HEK293 (cell line): Measurements from ENCODE around the gene ADORA2A.

ENCODE experiments used
- CTCF ChIA-PET: fragments of 350-600 bp; formaldehyde crosslinking; extraction: SDS; loops from one replicate; lab custom pipeline; 2021; ENCODE audit warnings: antibody characterized with exemption; lab: Yijun Ruan, JAX
- POLR2A ChIA-PET: fragments of 300-600 bp; formaldehyde crosslinking; extraction: SDS; loops from one replicate; lab custom pipeline; 2020; ENCODE audit warnings: antibody characterized with exemption, inconsistent platforms; lab: Yijun Ruan, JAX
- H3K27ac ChIP-seq: fragments of 200-500 bp; sonication (Bioruptor generic); 2 replicates; pipeline ENCODE4 v1.5.1; 2014; ENCODE audit warnings: low read depth, low read length, control low read depth, inconsistent platforms; ENCODE audit errors: extremely low read depth
- H3K36me3 ChIP-seq, 2 experiments: fragments of 200-500 bp in 1 of 2; sonication (Bioruptor generic) in 1 of 2; 1 replicate in 1 of 2; 2 replicates in 1 of 2; pipeline ENCODE4 v1.5.1; 2014 to 2017; ENCODE audit warnings: inconsistent platforms in 2 of 2, low read length in 2 of 2; ENCODE audit not compliant: control insufficient read depth in 2 of 2, insufficient read depth in 1 of 2
- H3K4me1 ChIP-seq: fragments of 200-500 bp; sonication (Bioruptor generic); 2 replicates; pipeline ENCODE4 v1.5.1; 2014; ENCODE audit warnings: mild to moderate bottlenecking, low read length, inconsistent platforms; ENCODE audit not compliant: control insufficient read depth, insufficient read depth
- H3K4me3 ChIP-seq: 2 replicates; pipeline ENCODE4 v1.5.1; 2011; ENCODE audit warnings: low read depth, mild to moderate bottlenecking, control low read depth, low read length, moderate library complexity
- H3K9me3 ChIP-seq: fragments of 200-500 bp; sonication (Bioruptor generic); 2 replicates; pipeline ENCODE4 v1.5.1; 2014; ENCODE audit warnings: low read depth, low read length, inconsistent platforms; ENCODE audit not compliant: control insufficient read depth, insufficient read depth
- BCL6B ChIP-seq: fragments of 450-650 bp; formaldehyde crosslinking; IDR thresholded peaks from 2 replicates; pipeline ENCODE4 v1.5.1; 2017; ENCODE audit warnings: missing biosample characterization, missing genetic modification characterization
- FEZF1 ChIP-seq: fragments of 450-650 bp; formaldehyde crosslinking; IDR thresholded peaks from 2 replicates; pipeline ENCODE4 v1.5.1; 2016; ENCODE audit warnings: missing biosample characterization, missing genetic modification characterization
- GFI1B ChIP-seq: fragments of 450-650 bp; formaldehyde crosslinking; IDR thresholded peaks from 2 replicates; pipeline ENCODE4 v1.5.1; 2016; ENCODE audit warnings: missing biosample characterization, missing genetic modification characterization
- GLIS2 ChIP-seq: fragments of 450-650 bp; formaldehyde crosslinking; IDR thresholded peaks from 2 replicates; pipeline ENCODE4 v1.5.1; 2016; ENCODE audit warnings: missing biosample characterization, missing genetic modification characterization
- KLF1 ChIP-seq: fragments of 450-650 bp; formaldehyde crosslinking; IDR thresholded peaks from 2 replicates; pipeline ENCODE4 v1.5.1; 2016; ENCODE audit warnings: missing biosample characterization, missing genetic modification characterization
- KLF16 ChIP-seq: fragments of 450-650 bp; formaldehyde crosslinking; IDR thresholded peaks from 2 replicates; pipeline ENCODE4 v1.5.1; 2017; ENCODE audit warnings: missing biosample characterization, missing genetic modification characterization
- KLF17 ChIP-seq: fragments of 450-650 bp; formaldehyde crosslinking; IDR thresholded peaks from 2 replicates; pipeline ENCODE4 v1.5.1; 2016; ENCODE audit warnings: missing biosample characterization, missing genetic modification characterization
- OSR2 ChIP-seq: fragments of 450-650 bp; formaldehyde crosslinking; IDR thresholded peaks from 2 replicates; pipeline ENCODE4 v1.5.1; 2016; ENCODE audit warnings: missing biosample characterization, missing genetic modification characterization
- PRDM6 ChIP-seq: fragments of 450-650 bp; formaldehyde crosslinking; IDR thresholded peaks from 2 replicates; pipeline ENCODE4 v1.5.1; 2017; ENCODE audit warnings: missing biosample characterization, missing genetic modification characterization
- SCRT1 ChIP-seq: fragments of 450-650 bp; formaldehyde crosslinking; IDR thresholded peaks from 2 replicates; pipeline ENCODE4 v1.5.1; 2016; ENCODE audit warnings: missing biosample characterization, missing genetic modification characterization, borderline replicate concordance
- SCRT2 ChIP-seq: fragments of 450-650 bp; formaldehyde crosslinking; IDR thresholded peaks from 2 replicates; pipeline ENCODE4 v1.5.1; 2016; ENCODE audit warnings: missing biosample characterization, missing genetic modification characterization
- SP7 ChIP-seq: fragments of 450-650 bp; formaldehyde crosslinking; IDR thresholded peaks from 2 replicates; pipeline ENCODE4 v1.5.1; 2016; ENCODE audit warnings: missing biosample characterization, missing genetic modification characterization
- TRIM28 ChIP-seq: IDR thresholded peaks from 2 replicates; pipeline ENCODE4 v1.6.1; 2011; ENCODE audit warnings: low read length, control low read depth, borderline replicate concordance
- ZBTB21 ChIP-seq: fragments of 450-650 bp; formaldehyde crosslinking; IDR thresholded peaks from 2 replicates; pipeline ENCODE4 v1.5.1; 2017; ENCODE audit warnings: missing biosample characterization, missing genetic modification characterization
- ZBTB44 ChIP-seq: fragments of 450-650 bp; IDR thresholded peaks from 2 replicates; pipeline ENCODE4 v1.5.1; 2018; ENCODE audit warnings: missing biosample characterization, mild to moderate bottlenecking, missing genetic modification characterization
- ZNF121 ChIP-seq: fragments of 450-650 bp; formaldehyde crosslinking; IDR thresholded peaks from 2 replicates; pipeline ENCODE4 v1.5.1; 2016; ENCODE audit warnings: missing biosample characterization, missing genetic modification characterization
- ZNF146 ChIP-seq: fragments of 450-650 bp; formaldehyde crosslinking; IDR thresholded peaks from 2 replicates; pipeline ENCODE4 v1.5.1; 2016; ENCODE audit warnings: missing biosample characterization, missing genetic modification characterization
- ZNF366 ChIP-seq: fragments of 450-650 bp; formaldehyde crosslinking; conservative IDR thresholded peaks from 2 replicates; pipeline ENCODE4 v1.5.1; 2016; ENCODE audit warnings: missing biosample characterization, missing genetic modification characterization
- ZNF398 ChIP-seq: fragments of 450-650 bp; formaldehyde crosslinking; IDR thresholded peaks from 2 replicates; pipeline ENCODE4 v1.5.1; 2017; ENCODE audit warnings: missing biosample characterization, missing genetic modification characterization
- ZNF513 ChIP-seq: fragments of 450-650 bp; IDR thresholded peaks from 2 replicates; pipeline ENCODE4 v1.5.1; 2018; ENCODE audit warnings: missing biosample characterization, missing genetic modification characterization
- ZNF585B ChIP-seq: fragments of 450-650 bp; formaldehyde crosslinking; IDR thresholded peaks from 2 replicates; pipeline ENCODE4 v1.5.1; 2016; ENCODE audit warnings: missing biosample characterization, missing genetic modification characterization
- ZNF629 ChIP-seq: fragments of 450-650 bp; formaldehyde crosslinking; IDR thresholded peaks from 2 replicates; pipeline ENCODE4 v1.5.1; 2017; ENCODE audit warnings: missing biosample characterization, missing genetic modification characterization

Gene ADORA2A

GRCh38 chr22:24391836-24392217 is 35.6 kb upstream of the ADORA2A start (continued):
- TF ChIP-seq ZNF398 (tag by site-specific recombination), result no peak

- ChIA-PET CTCF (interaction anchor here (0.6 kb wide), 1 partner anchor 377 kb away, joined by 4 read pairs; no protein-coding TSS in a partner anchor), POLR2A (interaction anchor here (1.3 kb wide), 1 partner anchor 11 kb away, joined by 5 read pairs; no protein-coding TSS in a partner anchor)
- Histone ChIP-seq H3K4me1 (peaks cover 20% of the 10 kb centered on the region), H3K9me3 (no peaks in the 10 kb centered on the region), H3K36me3 (peaks cover 8 to 44% of the 10 kb centered on the region in 2 experiments), H3K27ac (no peak overlapping the region), H3K4me3 (no peak overlapping the region)
- 0 out of 2 replicates have a peak, but pooled peaks have one; percentile 11 for TF ChIP-seq BCL6B (tag by site-specific recombination)
- TF ChIP-seq ZNF146, result no peak
- TF ChIP-seq GFI1B (tag by site-specific recombination), result no peak
- peak; percentile 92 for TF ChIP-seq KLF1 (tag by site-specific recombination)
- no peak for TF ChIP-seq ZNF121 (tag by site-specific recombination)
- no peak for TF ChIP-seq ZNF585B (tag by site-specific recombination)
- TF ChIP-seq KLF16 (tag by site-specific recombination), result peak; percentile 28; the same call in 1 of the 2 replicates
- TF ChIP-seq ZNF629, result peak; percentile 57
- TF ChIP-seq ZNF513, result no peak
- 0 out of 2 replicates have a peak, but pooled peaks have one; percentile 30 for TF ChIP-seq ZBTB44 (tag by site-specific recombination)
- TF ChIP-seq FEZF1 (tag by site-specific recombination), result peak; percentile 47; the same call in 1 of the 2 replicates
- 0 out of 2 replicates have a peak, but pooled peaks have one; percentile 42 for TF ChIP-seq ZBTB21 (tag by site-specific recombination)
- 0 out of 2 replicates have a peak, but pooled peaks have one; percentile 36 for TF ChIP-seq TRIM28
- TF ChIP-seq OSR2 (tag by site-specific recombination), result 0 out of 2 replicates have a peak, but pooled peaks have one; percentile 41
- TF ChIP-seq KLF17 (tag by site-specific recombination), result peak; percentile 93
- TF ChIP-seq PRDM6 (tag by site-specific recombination), result peak; percentile 65; the same call in 1 of the 2 replicates
- no peak for TF ChIP-seq GLIS2 (tag by site-specific recombination)
- peak; percentile 88 for TF ChIP-seq SCRT1 (tag by site-specific recombination)
- TF ChIP-seq SP7 (tag by site-specific recombination), result peak; percentile 88
- TF ChIP-seq ZNF366 (tag by site-specific recombination), result peak; percentile 48
- peak; percentile 97 for TF ChIP-seq SCRT2 (tag by site-specific recombination)
These were observed 35.0 kb upstream of the ADORA2A start for GRCh38 chr22:24392218-24392931.
